PC-3 (cell line): ENCODE results near the gene DROSHA. TPM values are rescaled to one million over a fixed set of nuclear protein-coding genes. Genes with fewer than 3 reads are reported as not detected.

ENCODE experiments used
- ATAC-seq: fragments of 200-7000 bp; cut with Tn5 transposase; 2 replicates; pipeline ENCODE4 v1.9.1; 2020; ENCODE audit warnings: mild to moderate bottlenecking, moderate library complexity
- BruUV-seq: library from RNA; stranded (reverse); fragments of 400-500 nt; replicated peaks from 2 replicates; lab custom pipeline; 2021; lab: Mats Ljungman, UMichigan
- CTCF ChIA-PET: fragments of 300-600 bp; sonication (Branson Sonifier 250); formaldehyde crosslinking; loops from one replicate; lab custom pipeline; 2022; ENCODE audit warnings: antibody characterized with exemption; lab: Charles Lee
- POLR2A ChIA-PET: fragments of 300-600 bp; sonication (Branson Sonifier 250); formaldehyde crosslinking; loops from one replicate; lab custom pipeline; 2022; ENCODE audit warnings: antibody characterized with exemption; ENCODE audit not compliant: unreplicated experiment; lab: Charles Lee
- DNase-seq: peaks from one replicate; pipeline ENCODE4 v3.0.0-alpha.2; 2015
- H2AFZ ChIP-seq: fragments of 300-600 bp; sonication (generic); 2 replicates; pipeline ENCODE4 v1.6.0; 2016; ENCODE audit warnings: antibody characterized with exemption, low read length
- H3F3A ChIP-seq: fragments of 300-600 bp; sonication (generic); one replicate; pipeline ENCODE4 v1.6.0; 2017; ENCODE audit warnings: antibody characterized with exemption, low read length, control low read depth, mild to moderate bottlenecking; ENCODE audit not compliant: unreplicated experiment
- H3K27ac ChIP-seq: fragments of 300-600 bp; sonication (generic); 2 replicates; pipeline ENCODE4 v1.5.1; 2016; ENCODE audit warnings: mild to moderate bottlenecking, low read length
- H3K27me3 ChIP-seq: fragments of 300-600 bp; sonication (generic); 2 replicates; pipeline ENCODE4 v1.6.1; 2016; ENCODE audit warnings: low read length, mixed read lengths
- H3K36me3 ChIP-seq: fragments of 300-600 bp; sonication (generic); 2 replicates; pipeline ENCODE4 v1.6.1; 2016; ENCODE audit warnings: low read depth, mixed run types, low read length, mixed read lengths
- H3K4me1 ChIP-seq: fragments of 300-600 bp; sonication (generic); 2 replicates; pipeline ENCODE4 v1.5.1; 2016; ENCODE audit warnings: low read length; ENCODE audit not compliant: insufficient read depth
- H3K4me2 ChIP-seq: fragments of 300-600 bp; sonication (generic); 2 replicates; pipeline ENCODE4 v1.6.0; 2016; ENCODE audit warnings: low read length
- H3K4me3 ChIP-seq: fragments of 300-600 bp; sonication (generic); 2 replicates; pipeline ENCODE4 v1.5.1; 2016; ENCODE audit warnings: mild to moderate bottlenecking, low read length, mixed read lengths
- H3K79me2 ChIP-seq: fragments of 300-600 bp; sonication (generic); 2 replicates; pipeline ENCODE4 v1.6.1; 2017; ENCODE audit warnings: low read length, mixed read lengths
- H3K9ac ChIP-seq: fragments of 300-600 bp; sonication (generic); 2 replicates; pipeline ENCODE4 v1.6.0; 2016; ENCODE audit warnings: mild to moderate bottlenecking, low read length
- H3K9me2 ChIP-seq: fragments of 300-600 bp; sonication (generic); replicated peaks from 2 replicates; pipeline ENCODE4 v1.6.1; 2016; ENCODE audit warnings: mixed run types, low read length, mixed read lengths
- H3K9me3 ChIP-seq: fragments of 300-600 bp; sonication (generic); 2 replicates; pipeline ENCODE4 v1.6.1; 2016; ENCODE audit warnings: low read length, mixed read lengths
- H4K20me1 ChIP-seq: fragments of 300-600 bp; sonication (generic); 2 replicates; pipeline ENCODE4 v1.6.1; 2016; ENCODE audit warnings: low read length, mixed read lengths
- EZH2 ChIP-seq: fragments of 300-600 bp; sonication (generic); IDR thresholded peaks from one replicate; pipeline ENCODE4 v1.6.1; 2017; ENCODE audit warnings: antibody characterized with exemption, mild to moderate bottlenecking, low read length; ENCODE audit not compliant: unreplicated experiment
- EZH2phosphoT487 ChIP-seq: fragments of 300-600 bp; sonication (generic); IDR thresholded peaks from 2 replicates; pipeline ENCODE4 v1.6.1; 2018; ENCODE audit warnings: mild to moderate bottlenecking, antibody characterized with exemption, low read length, borderline replicate concordance
- intact Hi-C: fragments of 100-400 bp; cut with micrococcal nuclease; formaldehyde crosslinking; loops from 2 replicates; pipeline ENCODE4 v1.9.0; 2023
- total RNA-seq: library from RNA; depleted of rRNA; stranded (reverse); fragments of >200 nt; gene quantifications from 2 replicates; pipeline ENCODE4 v1.2.3, GENCODE V29; 2014
- TF ChIP-seq, protein P1 (sequence below): fragments of 300-600 bp; sonication (generic); conservative IDR thresholded peaks from 2 replicates; pipeline ENCODE4 v1.5.1; 2017; ENCODE audit warnings: antibody characterized with exemption, low read depth, mild to moderate bottlenecking, low read length

The DROSHA gene
- total RNA-seq, 1 experiment from 2014 or later: 60.7 TPM

DNA sequence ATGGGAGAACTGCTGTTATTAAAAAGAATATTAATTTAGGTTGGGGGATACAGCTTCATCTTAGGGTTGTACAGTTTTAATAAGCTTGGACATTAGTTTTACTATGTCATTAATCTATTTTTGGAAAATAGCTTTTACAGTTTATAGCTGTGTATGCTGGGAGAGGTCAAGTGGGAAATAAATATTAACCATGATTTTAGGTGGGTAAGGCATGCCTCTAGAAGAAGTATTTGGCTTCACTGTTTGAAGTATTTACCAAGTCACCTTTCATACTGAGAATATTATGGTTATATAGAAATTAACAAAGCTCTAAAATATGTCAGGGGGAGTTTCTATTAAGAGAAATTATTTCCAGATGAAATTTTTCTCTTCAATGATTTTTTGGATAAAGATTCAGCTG, 5.5 kb upstream of the DROSHA start:
- no TSS peak for BruUV-seq
- POLR2A ChIA-PET: no interaction called here
- Histone ChIP-seq H3F3A (no peaks in the 10 kb centered on the region), H3K36me3 (peaks cover 45% of the 10 kb centered on the region), H3K9ac (no peak overlapping the region), H2AFZ (no peak overlapping the region), H3K4me2 (no peak overlapping the region), H3K79me2 (peaks cover 31% of the 10 kb centered on the region), H4K20me1 (no peaks in the 10 kb centered on the region), H3K4me3 (no peak overlapping the region), H3K4me1 (peaks cover 13% of the 10 kb centered on the region), H3K9me3 (no peaks in the 10 kb centered on the region), H3K9me2 (no peaks in the 10 kb centered on the region), H3K27ac (no peak overlapping the region), H3K27me3 (no peaks in the 10 kb centered on the region)
- TF ChIP-seq EZH2phosphoT487: no peak
- TF ChIP-seq, protein P1, sequence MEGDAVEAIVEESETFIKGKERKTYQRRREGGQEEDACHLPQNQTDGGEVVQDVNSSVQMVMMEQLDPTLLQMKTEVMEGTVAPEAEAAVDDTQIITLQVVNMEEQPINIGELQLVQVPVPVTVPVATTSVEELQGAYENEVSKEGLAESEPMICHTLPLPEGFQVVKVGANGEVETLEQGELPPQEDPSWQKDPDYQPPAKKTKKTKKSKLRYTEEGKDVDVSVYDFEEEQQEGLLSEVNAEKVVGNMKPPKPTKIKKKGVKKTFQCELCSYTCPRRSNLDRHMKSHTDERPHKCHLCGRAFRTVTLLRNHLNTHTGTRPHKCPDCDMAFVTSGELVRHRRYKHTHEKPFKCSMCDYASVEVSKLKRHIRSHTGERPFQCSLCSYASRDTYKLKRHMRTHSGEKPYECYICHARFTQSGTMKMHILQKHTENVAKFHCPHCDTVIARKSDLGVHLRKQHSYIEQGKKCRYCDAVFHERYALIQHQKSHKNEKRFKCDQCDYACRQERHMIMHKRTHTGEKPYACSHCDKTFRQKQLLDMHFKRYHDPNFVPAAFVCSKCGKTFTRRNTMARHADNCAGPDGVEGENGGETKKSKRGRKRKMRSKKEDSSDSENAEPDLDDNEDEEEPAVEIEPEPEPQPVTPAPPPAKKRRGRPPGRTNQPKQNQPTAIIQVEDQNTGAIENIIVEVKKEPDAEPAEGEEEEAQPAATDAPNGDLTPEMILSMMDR: no peak
- no peak for TF ChIP-seq EZH2
- CTCF ChIA-PET: no interaction called here
- intact Hi-C loops: no loop called here
- DNase-seq: no peak
- no peak for ATAC-seq

DNA sequence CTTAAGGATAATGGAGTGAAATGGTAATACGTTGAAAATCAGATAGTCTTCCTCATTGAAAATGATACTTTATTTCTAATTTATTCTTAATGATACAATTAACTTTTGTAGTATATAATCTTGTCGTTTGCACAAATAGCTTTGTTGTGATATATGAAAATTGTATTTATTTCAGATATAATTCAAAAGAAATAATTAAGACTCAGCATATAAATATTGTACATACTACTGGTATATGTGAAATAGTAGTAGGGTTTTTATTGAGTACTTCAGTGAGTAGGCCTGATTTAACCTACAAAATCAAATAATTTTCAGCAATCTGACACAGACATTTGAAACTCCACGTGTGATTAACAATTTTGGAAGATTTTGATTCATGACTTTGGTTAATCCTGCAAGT, 5.0 kb upstream of the DROSHA start:
- H3K79me2 ChIP-seq: peaks cover 33% of the 10 kb centered on the region
- H3K27me3 ChIP-seq: no peaks in the 10 kb centered on the region
- H3K9ac ChIP-seq: no peak overlapping the region
- intact Hi-C loops: no loop called here
- no peaks in the 10 kb centered on the region for H3K9me3 ChIP-seq
- H3K4me3 ChIP-seq: no peak overlapping the region
- H2AFZ ChIP-seq: no peak overlapping the region
- H3K4me2 ChIP-seq: no peak overlapping the region
- peaks cover 43% of the 10 kb centered on the region for H3K36me3 ChIP-seq
- DNase-seq: no peak
- ChIA-PET POLR2A (no interaction called here), CTCF (no interaction called here)
- H3K27ac ChIP-seq: no peak overlapping the region
- H4K20me1 ChIP-seq: no peaks in the 10 kb centered on the region
- no peaks in the 10 kb centered on the region for H3F3A ChIP-seq
- H3K4me1 ChIP-seq: peaks cover 13% of the 10 kb centered on the region
- ATAC-seq: no peak
- TF ChIP-seq, protein P1: no peak
- TF ChIP-seq EZH2 (no peak), EZH2phosphoT487 (no peak)
- no TSS peak for BruUV-seq
- H3K9me2 ChIP-seq: no peaks in the 10 kb centered on the region

DNA sequence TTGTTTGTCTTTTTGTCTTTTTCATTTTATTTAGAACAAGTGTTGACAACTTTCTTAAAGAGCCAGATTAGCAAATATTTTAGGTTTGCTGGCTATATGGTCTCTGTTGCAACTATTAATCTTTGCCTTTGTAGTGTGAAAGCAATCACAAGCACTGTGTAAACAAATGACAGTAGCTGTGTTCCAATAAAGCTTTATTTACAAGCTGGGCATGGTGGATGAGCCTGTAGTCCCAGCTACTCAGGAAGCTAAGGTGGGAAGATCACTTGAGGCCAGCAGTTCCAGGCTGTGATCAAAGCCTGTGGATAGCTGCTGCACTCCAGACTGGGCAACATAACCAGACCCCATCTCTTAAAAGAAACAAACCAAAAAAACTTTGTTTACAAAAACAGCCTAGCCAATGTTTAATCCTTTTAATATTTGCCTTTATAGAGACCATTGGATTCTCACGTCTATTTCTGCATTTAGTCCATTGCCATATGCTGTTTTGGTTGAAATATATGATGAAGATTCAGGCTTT, 2.7 kb upstream of the DROSHA start:
- H3K9ac ChIP-seq: no peak overlapping the region
- BruUV-seq: TSS peak; percentile 2
- peaks cover 56% of the 10 kb centered on the region for H3K79me2 ChIP-seq
- no peak overlapping the region for H3K4me2 ChIP-seq
- no peak overlapping the region for H2AFZ ChIP-seq
- no peaks in the 10 kb centered on the region for H3K27me3 ChIP-seq
- intact Hi-C loops: no loop called here
- peaks cover 29% of the 10 kb centered on the region for H3K36me3 ChIP-seq
- POLR2A ChIA-PET: no interaction called here
- H3K4me1 ChIP-seq: peaks cover 27% of the 10 kb centered on the region
- no peak overlapping the region for H3K27ac ChIP-seq
- TF ChIP-seq EZH2phosphoT487: no peak
- TF ChIP-seq, protein P1: no peak
- CTCF ChIA-PET: no interaction called here
- no peaks in the 10 kb centered on the region for H3K9me3 ChIP-seq
- H3K4me3 ChIP-seq: no peak overlapping the region
- no peaks in the 10 kb centered on the region for H3K9me2 ChIP-seq
- no peaks in the 10 kb centered on the region for H4K20me1 ChIP-seq
- DNase-seq (no peak), ATAC-seq (no peak)
- H3F3A ChIP-seq: no peaks in the 10 kb centered on the region
